Measurements from ENCODE around the gene TOM1.
"Not testable (repeated sequence)": the region's sequence is repeated elsewhere in the genome, so short reads cannot be mapped to it uniquely, and the experiment has no call there.

TOM1 gene

GRCh38 chr22:35384527-35384926 is 84.8 kb downstream of the TOM1 start:
- Histone ChIP-seq H2AFZ (ENCODE audit: low read length, unreplicated experiment) (no peak overlapping the region), H3K36me3 (ENCODE audit: insufficient read depth, low read length) (peaks cover 8% of the 10 kb centered on the region; the same call in 1 of the 2 replicates), H3K27ac (ENCODE audit: low read depth, low read length) (no peak overlapping the region), H3K27me3 (ENCODE audit: insufficient read depth, low read length) (no peaks in the 10 kb centered on the region), H3K4me3 (ENCODE audit: low read depth, low read length) (no peak overlapping the region), H3K4me1 (ENCODE audit: control insufficient read depth, insufficient read depth, low read length, unreplicated experiment) (peaks cover 19% of the 10 kb centered on the region), H3K79me2 (ENCODE audit: control insufficient read depth, insufficient read depth, low read length, unreplicated experiment) (peaks cover 22% of the 10 kb centered on the region)

- H3K79me2 ChIP-seq (ENCODE audit: control insufficient read depth, insufficient read depth, low read length, unreplicated experiment), result peaks cover 22% of the 10 kb centered on the region
- no peak overlapping the region for H2AFZ ChIP-seq (ENCODE audit: low read length, unreplicated experiment)
- no peak overlapping the region for H3K27ac ChIP-seq (ENCODE audit: low read depth, low read length)
- no peak overlapping the region for H3K4me3 ChIP-seq (ENCODE audit: low read depth, low read length)
- H3K36me3 ChIP-seq (ENCODE audit: insufficient read depth, low read length), result peaks cover 8% of the 10 kb centered on the region; the same call in 1 of the 2 replicates
- H3K4me1 ChIP-seq (ENCODE audit: control insufficient read depth, insufficient read depth, low read length, unreplicated experiment), result peaks cover 14% of the 10 kb centered on the region
- no peaks in the 10 kb centered on the region for H3K27me3 ChIP-seq (ENCODE audit: insufficient read depth, low read length)
Observed at GRCh38 chr22:35384975-35385588, 85.4 kb downstream of the TOM1 start.

- Histone ChIP-seq H3K36me3 (ENCODE audit: insufficient read depth, low read length) (peaks cover 8% of the 10 kb centered on the region; the same call in 1 of the 2 replicates), H3K4me3 (ENCODE audit: low read depth, low read length) (no peak overlapping the region), H3K4me1 (ENCODE audit: control insufficient read depth, insufficient read depth, low read length, unreplicated experiment) (peaks cover 8% of the 10 kb centered on the region), H2AFZ (ENCODE audit: low read length, unreplicated experiment) (no peak overlapping the region), H3K27me3 (ENCODE audit: insufficient read depth, low read length) (no peaks in the 10 kb centered on the region), H3K27ac (ENCODE audit: low read depth, low read length) (no peak overlapping the region), H3K79me2 (ENCODE audit: control insufficient read depth, insufficient read depth, low read length, unreplicated experiment) (peaks cover 15% of the 10 kb centered on the region)
Observed at GRCh38 chr22:35386670-35387288, 87.1 kb downstream of the TOM1 start.

- Histone ChIP-seq H2AFZ (ENCODE audit: low read length, unreplicated experiment) (no peak overlapping the region), H3K4me3 (ENCODE audit: low read depth, low read length) (no peak overlapping the region), H3K27me3 (ENCODE audit: insufficient read depth, low read length) (no peaks in the 10 kb centered on the region), H3K79me2 (ENCODE audit: control insufficient read depth, insufficient read depth, low read length, unreplicated experiment) (no peaks in the 10 kb centered on the region), H3K27ac (ENCODE audit: low read depth, low read length) (no peak overlapping the region), H3K36me3 (ENCODE audit: insufficient read depth, low read length) (no peaks in the 10 kb centered on the region), H3K4me1 (ENCODE audit: control insufficient read depth, insufficient read depth, low read length, unreplicated experiment) (peaks cover 4% of the 10 kb centered on the region)
Observed at GRCh38 chr22:35390933-35391332, 91.2 kb downstream of the TOM1 start.

GRCh38 chr22:35392357-35392756 is 92.7 kb downstream of the TOM1 start:
- Histone ChIP-seq H3K27me3 (ENCODE audit: insufficient read depth, low read length) (no peaks in the 10 kb centered on the region), H3K79me2 (ENCODE audit: control insufficient read depth, insufficient read depth, low read length, unreplicated experiment) (no peaks in the 10 kb centered on the region), H3K4me3 (ENCODE audit: low read depth, low read length) (no peak overlapping the region), H3K27ac (ENCODE audit: low read depth, low read length) (no peak overlapping the region), H3K4me1 (ENCODE audit: control insufficient read depth, insufficient read depth, low read length, unreplicated experiment) (peaks cover 4% of the 10 kb centered on the region), H2AFZ (ENCODE audit: low read length, unreplicated experiment) (no peak overlapping the region), H3K36me3 (ENCODE audit: insufficient read depth, low read length) (no peaks in the 10 kb centered on the region)

GRCh38 chr22:35393116-35394010 is 93.7 kb downstream of the TOM1 start:
- H3K4me3 ChIP-seq (ENCODE audit: low read depth, low read length), result no peak overlapping the region
- H3K27me3 ChIP-seq (ENCODE audit: insufficient read depth, low read length), result no peaks in the 10 kb centered on the region
- no peak overlapping the region for H2AFZ ChIP-seq (ENCODE audit: low read length, unreplicated experiment)
- H3K79me2 ChIP-seq (ENCODE audit: control insufficient read depth, insufficient read depth, low read length, unreplicated experiment), result no peaks in the 10 kb centered on the region
- no peaks in the 10 kb centered on the region for H3K36me3 ChIP-seq (ENCODE audit: insufficient read depth, low read length)
- H3K27ac ChIP-seq (ENCODE audit: low read depth, low read length), result no peak overlapping the region; the same call in 1 of the 2 replicates
- H3K4me1 ChIP-seq (ENCODE audit: control insufficient read depth, insufficient read depth, low read length, unreplicated experiment), result peaks cover 4% of the 10 kb centered on the region

GRCh38 chr22:35394011-35394312 is 94.3 kb downstream of the TOM1 start:
- no peaks in the 10 kb centered on the region for H3K27me3 ChIP-seq (ENCODE audit: insufficient read depth, low read length)
- no peaks in the 10 kb centered on the region for H3K79me2 ChIP-seq (ENCODE audit: control insufficient read depth, insufficient read depth, low read length, unreplicated experiment)
- no peak overlapping the region for H3K27ac ChIP-seq (ENCODE audit: low read depth, low read length)
- no peak overlapping the region for H2AFZ ChIP-seq (ENCODE audit: low read length, unreplicated experiment)
- H3K4me3 ChIP-seq (ENCODE audit: low read depth, low read length), result no peak overlapping the region
- H3K4me1 ChIP-seq (ENCODE audit: control insufficient read depth, insufficient read depth, low read length, unreplicated experiment), result peaks cover 4% of the 10 kb centered on the region
- no peaks in the 10 kb centered on the region for H3K36me3 ChIP-seq (ENCODE audit: insufficient read depth, low read length)

GRCh38 chr22:35394810-35395563 is 95.3 kb downstream of the TOM1 start:
- Histone ChIP-seq H3K79me2 (ENCODE audit: control insufficient read depth, insufficient read depth, low read length, unreplicated experiment) (no peaks in the 10 kb centered on the region), H3K4me1 (ENCODE audit: control insufficient read depth, insufficient read depth, low read length, unreplicated experiment) (peaks cover 4% of the 10 kb centered on the region), H2AFZ (ENCODE audit: low read length, unreplicated experiment) (no peak overlapping the region), H3K27me3 (ENCODE audit: insufficient read depth, low read length) (no peaks in the 10 kb centered on the region), H3K4me3 (ENCODE audit: low read depth, low read length) (no peak overlapping the region), H3K27ac (ENCODE audit: low read depth, low read length) (no peak overlapping the region), H3K36me3 (ENCODE audit: insufficient read depth, low read length) (no peaks in the 10 kb centered on the region)

GRCh38 chr22:35396622-35397021 is 96.9 kb downstream of the TOM1 start:
- peaks cover 12% of the 10 kb centered on the region for H3K4me1 ChIP-seq (ENCODE audit: control insufficient read depth, insufficient read depth, low read length, unreplicated experiment)
- not testable (repeated sequence) for H3K27ac ChIP-seq (ENCODE audit: low read depth, low read length); H3K27me3 ChIP-seq (ENCODE audit: insufficient read depth, low read length); H2AFZ ChIP-seq (ENCODE audit: low read length, unreplicated experiment); H3K36me3 ChIP-seq (ENCODE audit: insufficient read depth, low read length); H3K79me2 ChIP-seq (ENCODE audit: control insufficient read depth, insufficient read depth, low read length, unreplicated experiment); H3K4me3 ChIP-seq (ENCODE audit: low read depth, low read length)

GRCh38 chr22:35397095-35397904 is 97.6 kb downstream of the TOM1 start:
- peaks cover 3% of the 10 kb centered on the region for H3K79me2 ChIP-seq (ENCODE audit: control insufficient read depth, insufficient read depth, low read length, unreplicated experiment)
- peaks cover 14% of the 10 kb centered on the region for H3K4me1 ChIP-seq (ENCODE audit: control insufficient read depth, insufficient read depth, low read length, unreplicated experiment)
- H3K27ac ChIP-seq (ENCODE audit: low read depth, low read length), result no peak overlapping the region
- no peak overlapping the region for H3K4me3 ChIP-seq (ENCODE audit: low read depth, low read length)
- H3K27me3 ChIP-seq (ENCODE audit: insufficient read depth, low read length), result no peaks in the 10 kb centered on the region
- no peak overlapping the region for H2AFZ ChIP-seq (ENCODE audit: low read length, unreplicated experiment)
- no peaks in the 10 kb centered on the region for H3K36me3 ChIP-seq (ENCODE audit: insufficient read depth, low read length)
